Measurements from ENCODE around the gene AFAP1. TPM values are rescaled to one million over a fixed set of nuclear protein-coding genes. Genes with fewer than 3 reads are reported as not detected.

Gene AFAP1
- total RNA-seq, 4 donors from 2014 or later: 8.2 to 55.0 (median 28.9) TPM

DNA sequence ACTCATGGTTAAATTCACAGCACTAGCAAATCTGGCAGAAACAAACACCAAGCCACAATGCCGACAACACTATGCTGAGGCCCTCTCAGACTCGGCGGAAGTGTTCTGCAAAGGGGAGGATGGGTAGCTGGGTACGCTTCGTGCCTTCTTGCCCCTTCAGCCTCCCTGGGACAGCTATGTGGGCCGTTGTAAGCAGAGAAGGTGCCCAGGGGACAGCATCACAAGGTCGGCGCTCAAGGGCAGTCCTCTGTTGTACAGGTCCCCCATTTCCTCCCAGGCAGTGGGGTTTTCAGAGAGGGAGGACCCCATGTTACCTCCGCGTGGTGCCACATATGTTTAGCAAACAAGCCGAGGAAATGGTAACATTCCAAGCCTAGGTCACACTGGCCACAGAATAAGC is 173.6 kb downstream of the AFAP1 start:
- no peak for DNase-seq
- Histone ChIP-seq H3K9me3 (no peaks in the 10 kb centered on the region), H3K36me3 (no peaks in the 10 kb centered on the region), H3K27ac (no peak overlapping the region), H3K4me1 (no peaks in the 10 kb centered on the region), H3K27me3 (no peaks in the 10 kb centered on the region), H3K4me3 (no peak overlapping the region)
- intact Hi-C loops (cut with DNase I; ENCODE audit: low total_unique reads): no loop called here
- TF ChIP-seq, protein P1, sequence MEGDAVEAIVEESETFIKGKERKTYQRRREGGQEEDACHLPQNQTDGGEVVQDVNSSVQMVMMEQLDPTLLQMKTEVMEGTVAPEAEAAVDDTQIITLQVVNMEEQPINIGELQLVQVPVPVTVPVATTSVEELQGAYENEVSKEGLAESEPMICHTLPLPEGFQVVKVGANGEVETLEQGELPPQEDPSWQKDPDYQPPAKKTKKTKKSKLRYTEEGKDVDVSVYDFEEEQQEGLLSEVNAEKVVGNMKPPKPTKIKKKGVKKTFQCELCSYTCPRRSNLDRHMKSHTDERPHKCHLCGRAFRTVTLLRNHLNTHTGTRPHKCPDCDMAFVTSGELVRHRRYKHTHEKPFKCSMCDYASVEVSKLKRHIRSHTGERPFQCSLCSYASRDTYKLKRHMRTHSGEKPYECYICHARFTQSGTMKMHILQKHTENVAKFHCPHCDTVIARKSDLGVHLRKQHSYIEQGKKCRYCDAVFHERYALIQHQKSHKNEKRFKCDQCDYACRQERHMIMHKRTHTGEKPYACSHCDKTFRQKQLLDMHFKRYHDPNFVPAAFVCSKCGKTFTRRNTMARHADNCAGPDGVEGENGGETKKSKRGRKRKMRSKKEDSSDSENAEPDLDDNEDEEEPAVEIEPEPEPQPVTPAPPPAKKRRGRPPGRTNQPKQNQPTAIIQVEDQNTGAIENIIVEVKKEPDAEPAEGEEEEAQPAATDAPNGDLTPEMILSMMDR (IDR thresholded peaks at IDR 0.05): no peak
- no peak for TF ChIP-seq POLR2A (IDR thresholded peaks at IDR 0.05)

DNA sequence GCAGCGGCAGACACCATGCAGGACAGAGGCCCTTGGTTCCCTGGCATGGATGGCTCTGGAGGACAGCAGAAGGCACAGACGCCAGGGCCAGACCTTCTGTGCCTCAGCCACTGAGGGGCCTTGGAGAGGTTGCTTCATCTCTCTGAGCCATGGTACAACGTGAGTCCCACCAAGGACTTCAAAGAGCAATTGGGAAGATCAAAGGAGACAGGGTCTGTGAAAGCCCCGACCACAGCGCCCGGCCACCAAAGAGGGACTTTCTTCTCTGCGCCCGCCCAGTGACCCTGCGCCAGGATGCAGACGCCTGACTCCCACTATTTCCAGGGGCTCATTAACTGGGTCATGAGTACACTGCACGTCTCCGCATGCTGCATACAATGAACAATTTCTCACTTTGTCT is 174.0 kb downstream of the AFAP1 start:
- no peak for DNase-seq
- no peaks in the 10 kb centered on the region for H3K27me3 ChIP-seq
- no peak overlapping the region for H3K4me3 ChIP-seq
- intact Hi-C loops (cut with DNase I; ENCODE audit: low total_unique reads): no loop called here
- no peaks in the 10 kb centered on the region for H3K4me1 ChIP-seq
- H3K27ac ChIP-seq: no peak overlapping the region
- no peaks in the 10 kb centered on the region for H3K36me3 ChIP-seq
- H3K9me3 ChIP-seq: no peaks in the 10 kb centered on the region
- TF ChIP-seq, protein P1 (IDR thresholded peaks at IDR 0.05): no peak
- TF ChIP-seq POLR2A (IDR thresholded peaks at IDR 0.05): no peak

DNA sequence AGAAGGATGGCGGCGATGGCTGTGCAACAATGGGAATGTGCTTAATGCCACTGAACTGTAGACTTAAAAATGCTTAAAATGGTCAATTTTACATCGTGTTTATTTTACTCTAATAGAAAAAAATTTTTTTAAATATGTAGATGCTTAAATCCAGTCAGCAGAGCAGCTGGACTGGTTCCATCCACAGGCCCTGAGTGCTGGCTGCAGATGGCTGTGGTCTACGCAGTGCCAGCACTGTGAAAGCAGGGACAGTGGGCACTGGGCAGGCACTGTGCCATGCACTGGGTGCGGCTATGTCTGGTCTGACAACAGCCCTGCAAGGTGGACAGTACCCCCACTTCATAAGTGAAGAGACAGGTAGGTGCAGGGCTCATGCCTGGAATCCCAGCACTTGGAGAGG is 175.2 kb downstream of the AFAP1 start:
- no peak for DNase-seq
- Histone ChIP-seq H3K4me1 (no peaks in the 10 kb centered on the region), H3K27me3 (no peaks in the 10 kb centered on the region), H3K9me3 (no peaks in the 10 kb centered on the region), H3K4me3 (no peak overlapping the region), H3K27ac (no peak overlapping the region), H3K36me3 (no peaks in the 10 kb centered on the region)
- intact Hi-C loops (cut with DNase I; ENCODE audit: low total_unique reads): no loop called here
- TF ChIP-seq POLR2A (IDR thresholded peaks at IDR 0.05): no peak
- TF ChIP-seq, protein P1 (IDR thresholded peaks at IDR 0.05): no peak

DNA sequence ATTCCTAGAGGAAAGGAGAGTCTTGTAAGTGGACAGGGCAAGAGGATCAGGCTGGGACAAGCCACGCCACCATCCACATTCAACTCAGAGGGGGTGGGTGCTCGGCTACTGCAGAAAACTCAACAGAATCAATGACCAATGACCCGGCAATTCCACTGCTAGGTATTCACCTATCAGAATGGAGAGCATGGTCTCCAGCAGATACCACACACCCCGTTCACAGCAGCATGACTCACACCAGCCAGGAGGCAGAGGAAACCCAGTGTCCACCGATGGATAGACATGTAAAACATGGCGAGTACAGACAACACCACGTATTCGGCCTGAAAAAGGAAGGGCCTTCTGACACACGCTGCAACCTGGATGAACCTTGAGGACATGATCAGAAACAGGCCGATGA is 175.9 kb downstream of the AFAP1 start:
- H3K27ac ChIP-seq: no peak overlapping the region
- intact Hi-C loops (cut with DNase I; ENCODE audit: low total_unique reads): no loop called here
- no peak for DNase-seq
- no peaks in the 10 kb centered on the region for H3K27me3 ChIP-seq
- no peaks in the 10 kb centered on the region for H3K4me1 ChIP-seq
- TF ChIP-seq, protein P1 (IDR thresholded peaks at IDR 0.05): no peak
- TF ChIP-seq POLR2A (IDR thresholded peaks at IDR 0.05): no peak
- no peaks in the 10 kb centered on the region for H3K9me3 ChIP-seq
- H3K4me3 ChIP-seq: no peak overlapping the region
- no peaks in the 10 kb centered on the region for H3K36me3 ChIP-seq

DNA sequence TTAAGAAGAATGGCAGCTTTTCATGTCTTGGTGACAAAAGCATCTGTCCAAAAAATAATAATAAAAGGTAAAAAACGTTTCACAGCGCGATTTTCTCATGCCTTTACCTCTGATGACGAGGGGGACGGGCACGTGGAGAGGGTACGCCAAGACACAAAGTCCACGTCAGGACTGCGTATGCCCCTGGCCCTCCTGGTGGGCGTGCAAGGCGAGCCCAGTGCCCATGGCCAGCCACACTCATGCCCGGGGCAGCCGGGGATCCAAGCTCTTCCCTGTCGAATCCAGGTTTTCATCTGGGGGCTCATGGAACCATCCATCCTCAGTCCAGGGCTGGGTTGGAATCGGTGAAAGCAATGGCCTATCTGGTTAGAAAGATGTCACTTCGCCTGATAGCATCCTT is 176.6 kb downstream of the AFAP1 start:
- no peak overlapping the region for H3K27ac ChIP-seq
- peaks cover 0 to 2% of the 10 kb centered on the region in 2 donors for H3K4me1 ChIP-seq
- no peaks in the 10 kb centered on the region for H3K9me3 ChIP-seq
- intact Hi-C loops (cut with DNase I; ENCODE audit: low total_unique reads): no loop called here
- no peaks in the 10 kb centered on the region for H3K27me3 ChIP-seq
- no peaks in the 10 kb centered on the region for H3K36me3 ChIP-seq
- no peak for TF ChIP-seq POLR2A (IDR thresholded peaks at IDR 0.05)
- TF ChIP-seq, protein P1 (IDR thresholded peaks at IDR 0.05): no peak
- no peak for DNase-seq
- H3K4me3 ChIP-seq: no peak overlapping the region

Data from uterus (tissue), 4 donors.